OCI-LY7 (cell line): ENCODE results near the gene PRADC1.

ENCODE experiments used
- CTCF ChIP-seq: fragments of 200-600 bp; sonication (generic); conservative IDR thresholded peaks from 2 replicates; pipeline ENCODE4 v1.5.1; 2014; ENCODE audit warnings: mild to moderate bottlenecking, antibody characterized with exemption, low read length, moderate library complexity, mixed read lengths
- EZH2phosphoT487 ChIP-seq: fragments of 200-600 bp; sonication (generic); IDR thresholded peaks from 2 replicates; pipeline ENCODE4 v1.6.1; 2018; ENCODE audit warnings: low read depth, borderline replicate concordance, mild to moderate bottlenecking, mixed run types, antibody characterized with exemption, low read length, moderate library complexity, mixed read lengths

GRCh38 chr2:73264332-73264606 lies 31.2 kb upstream of the PRADC1 start:
- no peak for TF ChIP-seq CTCF
- TF ChIP-seq EZH2phosphoT487, result no peak
